WERI-Rb-1 (cell line): ENCODE measurements around the gene ATP13A2.

Experiments used
- DNase-seq: peaks from one replicate; pipeline ENCODE4 v3.0.0-alpha.2; 2020
- H3K27ac ChIP-seq: fragments of 250-450 bp; sonication (Bioruptor Pico); 2 replicates; pipeline ENCODE4 v1.5.1; 2020; ENCODE audit warnings: mild to moderate bottlenecking, moderate library complexity
- H3K27me3 ChIP-seq: fragments of 250-450 bp; sonication (Bioruptor Pico); 2 replicates; pipeline ENCODE4 v1.5.1; 2021; ENCODE audit warnings: mild to moderate bottlenecking, low read depth, moderate library complexity; ENCODE audit not compliant: insufficient read depth, severe bottlenecking
- H3K36me3 ChIP-seq: fragments of 250-450 bp; sonication (Bioruptor Pico); 2 replicates; pipeline ENCODE4 v1.5.1; 2020; ENCODE audit warnings: mild to moderate bottlenecking, moderate library complexity
- H3K4me3 ChIP-seq: 2 replicates; pipeline ENCODE4 v1.5.1; 2011; ENCODE audit warnings: low read depth, mild to moderate bottlenecking, control low read depth, low read length
- H3K9me3 ChIP-seq: fragments of 250-450 bp; sonication (Bioruptor Pico); 2 replicates; pipeline ENCODE4 v1.5.1; 2021; ENCODE audit warnings: mild to moderate bottlenecking, moderate library complexity; ENCODE audit not compliant: severe bottlenecking
- CTCF ChIP-seq: IDR thresholded peaks from 2 replicates; pipeline ENCODE4 v1.5.1; 2011; ENCODE audit warnings: low read depth, mild to moderate bottlenecking, control low read depth, inconsistent platforms, low read length

Gene ATP13A2

GRCh38 chr1:17001760-17002523, 9.8 kb downstream of the ATP13A2 start:
- Histone ChIP-seq H3K36me3 (peaks cover 38% of the 10 kb centered on the region), H3K9me3 (no peaks in the 10 kb centered on the region), H3K27ac (no peak overlapping the region), H3K4me3 (no peak overlapping the region), H3K27me3 (no peaks in the 10 kb centered on the region)
- TF ChIP-seq CTCF: no peak
- DNase-seq: no peak

- no peak overlapping the region for H3K27ac ChIP-seq
- peak; percentile 41 for TF ChIP-seq CTCF
- peaks cover 37% of the 10 kb centered on the region for H3K36me3 ChIP-seq
- no peaks in the 10 kb centered on the region for H3K27me3 ChIP-seq
- no peak for DNase-seq
- H3K9me3 ChIP-seq: no peaks in the 10 kb centered on the region
- H3K4me3 ChIP-seq: no peak overlapping the region
Observed at GRCh38 chr1:16999863-17000262, 11.9 kb downstream of the ATP13A2 start.

GRCh38 chr1:16998589-16998988, 13.1 kb downstream of the ATP13A2 start:
- H3K27me3 ChIP-seq: no peaks in the 10 kb centered on the region
- DNase-seq: no peak
- no peak overlapping the region for H3K4me3 ChIP-seq
- H3K36me3 ChIP-seq: peaks cover 32% of the 10 kb centered on the region
- H3K9me3 ChIP-seq: no peaks in the 10 kb centered on the region
- no peak for TF ChIP-seq CTCF
- no peak overlapping the region for H3K27ac ChIP-seq

GRCh38 chr1:16996845-16997244, 14.9 kb downstream of the ATP13A2 start:
- peaks cover 26% of the 10 kb centered on the region for H3K36me3 ChIP-seq
- DNase-seq: no peak
- no peak overlapping the region for H3K27ac ChIP-seq
- H3K9me3 ChIP-seq: no peaks in the 10 kb centered on the region
- TF ChIP-seq CTCF: no peak
- no peak overlapping the region for H3K4me3 ChIP-seq
- H3K27me3 ChIP-seq: no peaks in the 10 kb centered on the region

GRCh38 chr1:16993521-16994038, 18.1 kb downstream of the ATP13A2 start:
- Histone ChIP-seq H3K9me3 (no peaks in the 10 kb centered on the region), H3K27ac (no peak overlapping the region), H3K4me3 (no peak overlapping the region), H3K36me3 (peaks cover 16% of the 10 kb centered on the region), H3K27me3 (no peaks in the 10 kb centered on the region)
- no peak for DNase-seq
- TF ChIP-seq CTCF: no peak
